22Rv1 (cell line): ENCODE measurements around the gene NXPH1.

Experiments
- H3K27ac ChIP-seq: fragments of 450-650 bp; 2 replicates; pipeline ENCODE4 v1.5.1; 2017
- ZFX ChIP-seq: fragments of 450-650 bp; IDR thresholded peaks from 2 replicates; pipeline ENCODE4 v1.6.1; 2017; ENCODE audit warnings: antibody characterized with exemption, borderline replicate concordance
- TF ChIP-seq, protein P1 (sequence below): fragments of 450-650 bp; IDR thresholded peaks from 2 replicates; pipeline ENCODE4 v1.5.1; 2017; ENCODE audit warnings: mild to moderate bottlenecking

The NXPH1 gene

GRCh38 chr7:8566016-8566415 is 132.6 kb downstream of the NXPH1 start:
- no peak overlapping the region for H3K27ac ChIP-seq
- TF ChIP-seq ZFX = no peak
- TF ChIP-seq, protein P1, sequence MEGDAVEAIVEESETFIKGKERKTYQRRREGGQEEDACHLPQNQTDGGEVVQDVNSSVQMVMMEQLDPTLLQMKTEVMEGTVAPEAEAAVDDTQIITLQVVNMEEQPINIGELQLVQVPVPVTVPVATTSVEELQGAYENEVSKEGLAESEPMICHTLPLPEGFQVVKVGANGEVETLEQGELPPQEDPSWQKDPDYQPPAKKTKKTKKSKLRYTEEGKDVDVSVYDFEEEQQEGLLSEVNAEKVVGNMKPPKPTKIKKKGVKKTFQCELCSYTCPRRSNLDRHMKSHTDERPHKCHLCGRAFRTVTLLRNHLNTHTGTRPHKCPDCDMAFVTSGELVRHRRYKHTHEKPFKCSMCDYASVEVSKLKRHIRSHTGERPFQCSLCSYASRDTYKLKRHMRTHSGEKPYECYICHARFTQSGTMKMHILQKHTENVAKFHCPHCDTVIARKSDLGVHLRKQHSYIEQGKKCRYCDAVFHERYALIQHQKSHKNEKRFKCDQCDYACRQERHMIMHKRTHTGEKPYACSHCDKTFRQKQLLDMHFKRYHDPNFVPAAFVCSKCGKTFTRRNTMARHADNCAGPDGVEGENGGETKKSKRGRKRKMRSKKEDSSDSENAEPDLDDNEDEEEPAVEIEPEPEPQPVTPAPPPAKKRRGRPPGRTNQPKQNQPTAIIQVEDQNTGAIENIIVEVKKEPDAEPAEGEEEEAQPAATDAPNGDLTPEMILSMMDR = no peak

GRCh38 chr7:8567626-8568025 is 134.2 kb downstream of the NXPH1 start:
- H3K27ac ChIP-seq = no peak overlapping the region
- TF ChIP-seq ZFX = no peak
- TF ChIP-seq, protein P1 = no peak

DNA sequence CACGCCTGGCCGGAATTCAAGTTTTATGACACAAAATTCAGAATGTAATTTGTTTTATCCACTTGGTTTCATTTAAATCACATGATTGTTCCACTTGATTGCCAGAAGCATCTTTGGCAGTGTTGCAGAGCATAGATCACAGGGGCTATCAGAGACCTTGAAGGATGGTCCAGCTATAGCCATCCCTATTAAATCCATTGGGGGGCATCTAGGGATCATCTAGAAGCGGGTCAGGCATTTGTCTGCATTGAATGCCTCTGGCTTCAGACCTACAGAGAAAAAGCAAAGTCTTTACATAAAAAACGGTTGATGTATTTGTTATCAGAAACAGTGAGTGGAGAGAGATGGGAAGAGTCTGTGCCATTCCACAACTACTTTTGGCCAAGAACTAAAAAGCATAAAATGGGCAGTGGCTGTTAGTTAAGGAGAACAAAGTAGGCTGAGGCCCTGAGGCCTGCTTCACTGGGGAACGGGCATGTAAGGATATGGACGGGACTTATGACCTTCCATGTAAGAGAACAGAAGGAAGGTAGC is 146.3 kb downstream of the NXPH1 start:
- TF ChIP-seq, protein P1 = no peak
- no peak for TF ChIP-seq ZFX
- H3K27ac ChIP-seq = no peak overlapping the region

DNA sequence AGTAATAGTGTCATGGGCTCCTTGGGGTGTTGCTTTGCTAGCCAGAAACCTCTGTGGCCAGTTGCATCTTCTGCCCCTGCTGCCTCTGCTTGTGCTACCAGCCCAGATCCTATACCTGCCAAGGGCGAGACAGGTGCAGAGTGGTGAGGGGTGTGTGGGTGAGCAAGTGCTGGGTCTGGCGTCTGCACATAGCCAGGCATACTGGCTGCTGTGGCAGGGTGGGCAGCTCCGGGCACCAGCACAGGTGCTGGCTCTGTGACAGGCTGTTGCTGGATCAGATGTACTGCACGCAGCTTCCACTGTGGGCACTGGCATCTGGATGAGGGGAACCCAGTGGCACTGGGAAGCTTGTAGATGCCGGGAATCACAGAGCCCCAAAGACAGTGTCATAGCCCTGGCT is 148.4 kb downstream of the NXPH1 start:
- no peak overlapping the region for H3K27ac ChIP-seq
- no peak for TF ChIP-seq ZFX
- TF ChIP-seq, protein P1 = no peak

DNA sequence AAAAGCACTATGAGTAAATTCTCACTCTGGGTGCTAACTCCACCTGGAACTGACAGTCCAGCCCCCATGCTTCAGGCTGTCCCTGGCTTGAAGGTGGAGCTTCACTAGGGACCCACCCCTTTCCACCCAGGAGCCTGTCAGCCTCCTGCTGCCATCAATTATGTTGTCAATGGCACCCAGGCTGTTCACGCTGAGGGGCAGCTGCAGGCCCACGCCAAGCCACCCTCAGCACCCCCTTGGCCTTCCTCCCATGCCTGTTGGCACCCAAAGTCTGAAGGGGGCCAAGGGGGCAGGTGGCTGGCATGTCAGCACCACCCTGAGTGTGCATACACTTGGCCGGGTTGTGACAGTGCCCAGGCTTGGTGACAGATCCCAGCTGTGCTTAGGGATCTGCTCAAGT is 149.3 kb downstream of the NXPH1 start:
- TF ChIP-seq, protein P1 = no peak
- TF ChIP-seq ZFX = no peak
- H3K27ac ChIP-seq = no peak overlapping the region

DNA sequence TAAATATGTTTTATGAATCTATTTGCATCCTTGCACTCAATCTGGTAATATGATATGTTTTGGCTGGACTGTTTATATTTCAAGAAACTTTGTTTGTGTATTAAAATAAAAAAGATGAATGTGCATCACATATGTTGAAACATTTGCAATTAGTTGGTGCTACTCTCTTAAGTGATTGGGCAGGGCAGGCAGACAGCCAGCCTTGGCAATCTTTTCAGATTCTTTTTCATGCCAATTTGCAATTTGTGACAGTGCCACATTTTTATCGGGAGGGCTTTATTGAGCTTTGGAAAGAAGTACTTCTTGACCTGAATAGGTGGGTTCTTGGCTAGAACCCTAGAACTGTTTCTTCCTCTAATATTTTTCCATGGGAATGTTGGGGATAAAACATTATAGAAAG is 152.2 kb downstream of the NXPH1 start:
- no peak overlapping the region for H3K27ac ChIP-seq
- TF ChIP-seq, protein P1 = no peak
- no peak for TF ChIP-seq ZFX

DNA sequence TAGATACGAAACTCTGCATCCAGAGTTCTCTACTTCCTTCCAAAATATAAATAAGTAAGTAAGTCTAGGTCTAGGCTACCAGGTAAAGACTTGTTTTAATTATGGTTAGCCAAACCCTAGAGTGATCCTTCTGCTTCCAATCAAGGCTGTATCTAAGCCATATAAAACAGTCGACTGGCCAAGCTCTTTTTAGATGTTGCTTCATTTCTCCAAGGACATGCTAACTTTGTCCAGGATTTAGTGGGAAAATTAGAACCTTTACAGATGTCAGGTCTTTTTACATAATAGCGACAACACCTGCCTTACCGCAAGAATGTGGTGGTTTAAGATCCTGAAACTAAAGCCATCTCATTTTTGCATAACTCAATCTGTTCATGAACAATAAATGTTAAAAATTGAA is 156.8 kb downstream of the NXPH1 start:
- H3K27ac ChIP-seq = no peak overlapping the region
- TF ChIP-seq, protein P1 = no peak
- no peak for TF ChIP-seq ZFX
